GM21360 (cell line): ENCODE results near the gene ITPR2.
"Not testable (repeated sequence)": the region's sequence is repeated elsewhere in the genome, so short reads cannot be mapped to it uniquely, and the experiment has no call there.

Source experiments
- ATAC-seq: cut with Tn5 transposase; IDR thresholded peaks from one replicate; pipeline ENCODE4 v1.9.1; 2021; ENCODE audit warnings: mild to moderate bottlenecking, moderate library complexity; ENCODE audit not compliant: unreplicated experiment

ITPR2 gene

GRCh38 chr12:26535826-26536225 lies 297.2 kb downstream of the ITPR2 start:
- no peak for ATAC-seq

GRCh38 chr12:26534071-26534470 lies 298.9 kb downstream of the ITPR2 start:
- ATAC-seq: no peak

GRCh38 chr12:26533211-26533610 lies 299.8 kb downstream of the ITPR2 start:
- no peak for ATAC-seq

- ATAC-seq: no peak
Measured at GRCh38 chr12:26530461-26530860, 302.5 kb downstream of the ITPR2 start.

GRCh38 chr12:26528943-26529342 lies 304.1 kb downstream of the ITPR2 start:
- ATAC-seq: no peak

- ATAC-seq: no peak
Measured at GRCh38 chr12:26527682-26528081, 305.3 kb downstream of the ITPR2 start.

GRCh38 chr12:26524862-26525465 lies 308.0 kb downstream of the ITPR2 start:
- no peak for ATAC-seq

- no peak for ATAC-seq
Measured at GRCh38 chr12:26523708-26524150, 309.3 kb downstream of the ITPR2 start.

- no peak for ATAC-seq
Measured at GRCh38 chr12:26520869-26521268, 312.1 kb downstream of the ITPR2 start.

- ATAC-seq: no peak
Measured at GRCh38 chr12:26520109-26520508, 312.9 kb downstream of the ITPR2 start.

GRCh38 chr12:26519462-26519861 lies 313.5 kb downstream of the ITPR2 start:
- ATAC-seq: no peak

- not testable (repeated sequence) for ATAC-seq
Measured at GRCh38 chr12:26517320-26517719, 315.7 kb downstream of the ITPR2 start.

GRCh38 chr12:26514364-26514763 lies 318.6 kb downstream of the ITPR2 start:
- ATAC-seq: no peak

GRCh38 chr12:26513363-26514043 lies 319.5 kb downstream of the ITPR2 start:
- no peak for ATAC-seq

- no peak for ATAC-seq
Measured at GRCh38 chr12:26512213-26512612, 320.8 kb downstream of the ITPR2 start.

GRCh38 chr12:26510354-26510674 lies 322.7 kb downstream of the ITPR2 start:
- no peak for ATAC-seq

- ATAC-seq: no peak
Measured at GRCh38 chr12:26507613-26508012, 325.4 kb downstream of the ITPR2 start.

GRCh38 chr12:26499979-26500640 lies 332.9 kb downstream of the ITPR2 start:
- no peak for ATAC-seq

- ATAC-seq: no peak
Measured at GRCh38 chr12:26496170-26496569, 336.8 kb downstream of the ITPR2 start.

GRCh38 chr12:26493656-26494055 lies 339.3 kb downstream of the ITPR2 start:
- no peak for ATAC-seq

- no peak for ATAC-seq
Measured at GRCh38 chr12:26492406-26492805, 340.6 kb downstream of the ITPR2 start.

- no peak for ATAC-seq
Measured at GRCh38 chr12:26489908-26490307, 343.1 kb downstream of the ITPR2 start.
